HG03469 (cell line): ENCODE data around the gene PDGFRA.

ENCODE experiments used
- ATAC-seq: cut with Tn5 transposase; IDR thresholded peaks from one replicate; pipeline ENCODE4 v1.9.1; 2021; ENCODE audit warnings: mild to moderate bottlenecking, moderate library complexity, moderate number of reproducible peaks; ENCODE audit not compliant: unreplicated experiment

PDGFRA gene

GRCh38 chr4:54254915-54255246, 25.8 kb downstream of the PDGFRA start:
- ATAC-seq: no peak

DNA sequence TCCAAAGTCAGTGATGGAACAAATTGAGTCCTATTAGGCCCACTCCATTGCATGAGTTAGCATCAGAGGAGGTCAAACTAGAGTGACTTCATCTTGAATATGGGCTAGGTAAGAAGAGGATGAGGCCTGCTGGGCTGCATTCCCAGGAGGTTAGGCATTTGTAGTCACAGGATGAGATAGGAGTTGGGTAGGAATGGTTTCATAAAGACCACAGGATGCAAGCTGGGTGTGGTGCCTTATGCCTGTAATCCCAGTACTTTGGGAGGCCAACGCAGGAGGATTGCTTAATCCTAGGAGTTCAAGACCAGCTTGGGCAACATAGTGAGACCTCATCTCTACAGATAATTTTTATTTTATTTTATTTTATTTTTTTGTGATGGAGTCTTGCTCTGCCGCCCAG, 26.8 kb downstream of the PDGFRA start:
- no peak for ATAC-seq

GRCh38 chr4:54256491-54257486, 27.7 kb downstream of the PDGFRA start:
- ATAC-seq: no peak

DNA sequence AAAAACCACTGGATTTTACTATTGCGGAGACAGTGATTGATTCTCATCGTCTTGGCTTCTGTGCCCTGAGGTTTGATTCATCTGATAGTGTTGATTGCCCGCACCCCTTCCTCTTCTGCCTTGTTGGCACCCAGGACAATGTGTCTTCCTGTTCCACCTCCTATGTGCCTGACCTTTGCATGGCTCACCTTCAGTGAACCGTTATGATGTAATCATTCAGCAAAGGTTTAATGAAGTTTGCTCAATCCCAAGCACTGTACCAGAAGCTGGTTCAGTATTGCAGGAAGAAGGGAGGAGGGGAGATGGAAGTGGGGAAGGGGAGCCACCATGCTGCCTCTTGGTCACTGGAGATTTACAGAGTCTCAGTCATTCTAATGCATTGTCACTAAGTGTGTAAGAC, 36.3 kb downstream of the PDGFRA start:
- no peak for ATAC-seq

DNA sequence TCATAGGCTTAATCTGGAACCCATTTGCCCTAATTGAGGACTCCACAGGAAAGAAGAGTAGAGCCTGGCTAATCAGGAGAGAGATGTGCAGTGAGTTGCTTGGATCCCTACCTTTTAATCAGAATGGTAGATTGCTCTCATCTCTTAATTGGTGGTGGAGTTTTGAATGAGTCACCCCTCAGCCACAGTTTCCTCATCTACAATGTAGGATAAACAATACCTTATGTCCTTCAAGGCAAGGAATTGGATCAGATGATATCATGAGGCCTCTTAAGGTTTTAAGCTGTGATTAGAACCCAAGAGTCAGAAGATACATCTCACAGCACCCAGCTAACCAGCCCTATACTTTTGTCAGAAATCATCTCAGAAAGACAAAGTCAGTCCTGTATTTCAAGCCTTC, 39.1 kb downstream of the PDGFRA start:
- ATAC-seq: no peak

DNA sequence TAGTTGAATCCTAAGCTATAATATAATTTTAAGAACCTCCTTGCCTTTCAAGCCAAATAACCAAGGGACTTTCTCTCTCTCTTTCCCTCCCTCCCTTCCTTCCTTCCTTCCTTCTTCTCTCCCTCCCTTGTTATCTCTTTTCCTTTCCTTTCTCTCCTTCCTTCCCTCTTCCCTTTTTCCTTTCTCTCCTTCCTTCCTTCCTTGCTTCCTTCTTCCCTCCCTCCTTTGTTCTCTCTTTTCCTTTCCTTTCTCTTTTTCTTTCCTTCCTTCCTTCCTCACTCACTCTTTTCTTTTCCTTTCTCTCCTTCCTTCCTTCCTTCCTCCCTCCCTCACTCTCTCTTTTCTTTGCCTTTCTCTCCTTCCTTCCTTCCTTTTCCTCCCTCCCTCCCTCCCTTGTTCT, 42.4 kb downstream of the PDGFRA start:
- no peak for ATAC-seq

- no peak for ATAC-seq
These were observed 43.0 kb downstream of the PDGFRA start for GRCh38 chr4:54272051-54272450.

DNA sequence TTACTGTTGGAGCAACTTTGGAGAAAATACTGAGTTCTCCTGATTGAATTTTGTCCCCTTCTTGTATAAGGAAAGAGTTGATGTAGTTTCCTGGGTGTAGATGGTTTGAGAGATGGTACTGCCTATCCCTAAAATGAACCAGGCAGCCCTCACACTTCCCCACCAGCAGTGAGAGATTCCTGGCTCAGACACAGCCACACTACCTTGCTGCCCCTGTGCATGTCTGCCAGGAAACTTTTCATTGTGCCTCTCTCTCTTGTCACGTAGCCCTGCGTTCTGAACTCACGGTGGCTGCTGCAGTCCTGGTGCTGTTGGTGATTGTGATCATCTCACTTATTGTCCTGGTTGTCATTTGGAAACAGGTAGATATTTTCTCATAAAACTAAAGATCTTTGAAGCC, 45.2 kb downstream of the PDGFRA start:
- ATAC-seq: no peak

- no peak for ATAC-seq
These were observed 45.9 kb downstream of the PDGFRA start for GRCh38 chr4:54274795-54275665.

DNA sequence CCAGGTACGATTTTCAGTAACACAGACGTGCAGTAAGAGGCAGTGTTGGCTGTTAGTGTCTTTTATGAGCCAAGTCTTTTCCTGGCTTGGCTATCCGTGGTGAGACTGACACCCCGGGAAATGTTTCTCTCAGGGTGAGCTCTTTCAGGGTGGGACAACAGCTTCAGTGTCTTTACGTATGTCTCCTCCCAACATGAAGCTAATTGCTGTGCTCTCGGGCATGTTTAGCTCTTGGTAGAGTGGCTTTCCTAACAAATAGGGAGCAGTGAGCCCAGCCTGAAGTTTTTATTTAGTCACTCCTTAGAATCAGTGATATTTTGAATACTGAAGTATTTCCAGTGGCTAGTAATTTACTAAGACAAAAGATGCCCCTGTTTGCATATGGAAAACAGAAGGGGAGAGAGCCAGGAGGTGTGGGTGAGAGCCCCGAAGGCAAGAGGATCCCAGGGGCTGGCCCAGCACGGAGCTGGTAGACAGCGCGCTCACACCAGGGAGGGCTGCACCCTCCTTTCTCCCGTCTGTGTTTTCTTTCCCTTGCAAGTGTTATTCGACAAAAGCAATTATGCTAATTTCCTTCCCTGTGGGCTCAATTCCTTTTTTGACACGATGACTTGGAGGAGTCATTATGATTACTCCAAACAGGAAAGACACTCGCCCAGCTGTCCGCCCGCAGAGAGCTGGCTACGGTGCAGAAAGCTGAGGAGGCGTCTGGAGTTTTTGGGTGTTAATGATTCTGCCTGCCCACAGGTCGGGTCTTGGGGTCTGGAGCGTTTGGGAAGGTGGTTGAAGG, 47.7 kb downstream of the PDGFRA start:
- no peak for ATAC-seq

DNA sequence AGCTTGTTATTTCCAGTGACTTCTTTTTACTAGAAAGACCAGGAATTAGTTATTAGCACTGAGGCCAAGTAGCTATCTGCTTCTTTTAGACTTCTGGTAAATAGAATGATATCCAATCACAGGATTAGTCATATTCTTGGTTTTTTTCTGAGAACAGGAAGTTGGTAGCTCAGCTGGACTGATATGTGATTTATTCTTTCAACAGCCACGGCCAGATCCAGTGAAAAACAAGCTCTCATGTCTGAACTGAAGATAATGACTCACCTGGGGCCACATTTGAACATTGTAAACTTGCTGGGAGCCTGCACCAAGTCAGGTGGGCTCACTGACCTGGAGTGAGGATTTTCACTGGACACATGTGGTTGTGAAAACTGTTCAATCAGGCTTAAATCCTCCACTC, 48.6 kb downstream of the PDGFRA start:
- peak; percentile 63 for ATAC-seq

- no peak for ATAC-seq
These were observed 49.1 kb downstream of the PDGFRA start for GRCh38 chr4:54278216-54278615.

GRCh38 chr4:54281054-54281766, 52.1 kb downstream of the PDGFRA start:
- no peak for ATAC-seq

DNA sequence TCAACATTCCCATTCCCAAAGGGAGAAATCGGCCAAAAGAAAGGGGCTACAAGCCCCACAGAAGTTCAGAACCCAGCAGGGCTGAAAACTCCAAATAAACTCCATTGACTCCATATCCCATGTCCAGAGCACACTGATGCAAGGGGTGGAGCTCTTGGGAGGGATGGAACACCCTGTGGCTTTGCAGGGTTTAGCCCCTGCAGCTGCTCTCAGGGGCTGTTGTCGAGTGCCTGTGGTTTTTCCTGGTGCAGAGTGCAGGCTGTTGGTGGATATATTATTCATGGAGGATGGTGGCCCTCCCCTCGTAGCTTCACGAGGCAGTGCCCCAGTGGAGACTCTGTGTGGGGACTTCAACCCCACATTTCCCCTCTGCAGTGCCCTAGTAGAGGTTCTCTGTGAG, 53.7 kb downstream of the PDGFRA start:
- ATAC-seq: no peak

- no peak for ATAC-seq
These were observed 60.2 kb downstream of the PDGFRA start for GRCh38 chr4:54289316-54289715.

DNA sequence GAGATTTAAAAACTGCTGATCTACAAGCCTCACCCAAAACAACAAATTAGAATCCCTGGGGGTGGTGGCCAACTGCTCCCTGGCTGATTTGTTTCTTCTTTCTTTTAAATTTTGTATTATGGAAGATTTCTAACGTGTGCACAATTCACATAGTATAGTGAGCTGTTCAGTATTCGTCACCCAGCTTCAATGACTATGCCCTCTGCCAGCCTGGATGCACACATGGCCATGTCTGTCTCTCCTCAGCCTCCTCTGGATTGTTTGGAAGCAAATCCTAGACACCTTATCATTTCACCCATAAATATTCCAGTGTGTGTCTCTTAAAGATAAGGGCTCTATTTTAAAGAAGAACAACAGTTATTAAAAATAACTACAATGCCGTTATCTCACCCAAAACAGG, 61.9 kb downstream of the PDGFRA start:
- no peak for ATAC-seq

DNA sequence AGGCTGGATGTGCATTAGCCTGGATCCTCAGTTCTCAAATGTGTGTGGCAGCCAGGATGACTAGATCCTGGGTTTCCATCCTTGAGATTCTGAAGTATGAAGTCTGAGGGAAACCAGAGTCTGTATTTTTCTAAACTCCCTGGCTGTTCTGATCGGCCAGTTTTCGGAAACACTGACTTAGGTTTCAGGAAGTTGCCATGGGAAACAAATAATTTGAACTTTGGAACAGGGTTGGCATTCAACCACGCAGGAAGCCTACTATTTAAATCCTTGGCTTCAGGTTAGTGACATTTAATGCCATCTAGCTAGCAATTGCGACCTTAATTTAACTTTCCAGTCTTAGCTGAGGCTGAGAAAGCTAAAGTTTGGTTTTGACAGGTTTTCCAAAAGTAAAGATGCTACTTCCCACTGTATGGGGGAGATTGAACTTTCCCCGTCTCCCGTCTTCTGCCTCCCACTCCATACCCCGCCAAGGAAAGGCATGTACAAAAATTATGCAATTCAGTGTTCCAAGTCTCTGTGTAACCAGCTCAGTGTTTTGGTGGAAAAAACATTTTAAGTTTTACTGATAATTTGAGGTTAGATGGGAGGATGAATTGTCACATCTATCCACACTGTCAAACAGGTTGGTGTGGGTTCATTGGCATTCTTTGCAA, 67.6 kb downstream of the PDGFRA start:
- no peak for ATAC-seq

DNA sequence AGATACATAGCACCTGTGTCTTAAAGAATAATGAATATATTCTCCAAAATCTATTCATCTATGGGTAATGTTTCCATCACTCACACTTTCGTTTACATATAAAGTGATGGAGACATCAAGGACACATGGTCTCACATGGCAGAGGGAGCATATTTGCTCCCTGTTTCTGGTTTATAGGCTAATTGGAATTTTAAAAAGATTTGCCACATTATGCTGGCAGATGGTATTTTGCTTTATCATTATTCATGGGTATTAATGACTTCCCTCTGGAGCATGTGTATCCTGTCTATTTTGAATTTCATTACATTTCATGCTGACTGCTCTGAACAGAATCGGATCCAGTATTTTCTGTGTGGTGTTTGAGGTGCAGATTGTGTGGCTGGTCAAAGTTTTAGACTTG, 79.0 kb downstream of the PDGFRA start:
- ATAC-seq: no peak

DNA sequence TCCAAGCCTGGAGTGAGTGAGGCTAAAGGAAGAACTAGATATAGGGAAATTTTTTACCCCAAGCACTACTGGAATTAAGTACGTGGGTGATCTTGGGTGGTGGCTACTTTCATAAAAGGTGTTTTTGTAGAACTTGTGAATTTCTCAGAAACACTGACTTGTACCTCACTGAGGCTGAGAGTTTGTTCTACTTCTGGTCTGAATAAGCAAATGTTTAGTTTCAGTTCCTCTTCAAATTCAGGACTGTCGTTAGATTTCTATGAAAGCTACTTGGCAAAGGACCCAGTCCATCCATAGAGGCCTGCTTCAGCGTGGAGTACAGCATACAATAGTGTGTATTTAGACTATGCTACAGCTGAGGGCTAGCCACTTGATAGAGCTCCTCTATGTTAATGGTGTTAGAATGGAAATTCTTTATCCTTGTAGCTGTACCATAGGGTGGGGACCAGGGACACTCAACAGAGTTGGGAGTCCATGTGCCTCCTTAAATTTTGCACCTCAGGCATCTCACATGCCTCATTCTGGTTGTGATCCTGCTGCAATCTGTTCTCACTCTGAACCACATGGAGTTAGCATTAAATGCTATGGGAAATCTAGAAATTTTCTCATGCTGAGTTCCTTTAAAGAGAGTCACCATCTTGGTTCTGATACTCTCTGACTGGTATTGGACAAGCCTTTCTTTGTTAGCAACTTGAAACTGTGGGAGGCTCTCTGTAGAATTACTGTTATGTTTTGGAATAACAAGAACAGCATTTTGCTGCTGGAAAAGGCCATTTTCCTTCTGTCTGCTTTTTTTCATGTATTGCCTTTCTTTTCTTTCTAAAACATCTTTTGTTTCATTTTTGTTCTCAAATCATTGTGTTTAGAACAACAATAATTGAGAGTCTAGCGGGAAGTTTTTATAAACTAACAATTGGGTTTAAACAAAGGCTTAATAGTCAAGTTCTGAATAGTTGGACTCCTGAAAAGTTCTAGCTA, 86.8 kb downstream of the PDGFRA start:
- ATAC-seq: peak; percentile 99
